Subcutaneous abdominal adipose tissue (tissue), 5 donors: Measurements from ENCODE around the gene SLC13A3.

Source experiments
- H3K27ac ChIP-seq: one replicate; pipeline ENCODE4 v1.7.0; 2013; ENCODE audit warnings: low read depth, mild to moderate bottlenecking, inconsistent platforms, low read length, moderate library complexity
- H3K27me3 ChIP-seq, 5 donors: one replicate each; pipeline ENCODE4 v1.7.0; 2013; ENCODE audit warnings: low read length in 5 of 5, inconsistent platforms in 1 of 5; ENCODE audit not compliant: control insufficient read depth in 5 of 5, insufficient read depth in 4 of 5
- H3K36me3 ChIP-seq, 5 donors: one replicate each; pipeline ENCODE4 v1.7.0; 2013; ENCODE audit warnings: low read length in 5 of 5; ENCODE audit not compliant: control insufficient read depth in 5 of 5, insufficient read depth in 5 of 5
- H3K4me1 ChIP-seq, 5 donors: one replicate each; pipeline ENCODE4 v1.7.0; 2013; ENCODE audit warnings: low read length in 5 of 5, mild to moderate bottlenecking in 3 of 5, moderate library complexity in 1 of 5; ENCODE audit not compliant: control insufficient read depth in 5 of 5, insufficient read depth in 5 of 5
- H3K4me3 ChIP-seq, 5 donors: one replicate each; pipeline ENCODE4 v1.7.0; 2013; ENCODE audit warnings: low read length in 5 of 5, low read depth in 1 of 5
- H3K9ac ChIP-seq, 5 donors: one replicate each; pipeline ENCODE4 v1.7.0; 2013; ENCODE audit warnings: low read length in 5 of 5, mild to moderate bottlenecking in 4 of 5, moderate library complexity in 3 of 5
- H3K9me3 ChIP-seq, 5 donors: one replicate each; pipeline ENCODE4 v1.7.0; 2013; ENCODE audit warnings: low read length in 5 of 5; ENCODE audit not compliant: control insufficient read depth in 5 of 5
- donor health status: healthy.
- donor health status: healthy.
- donor health status: healthy.
- donor health status: healthy.
- donor health status: healthy.

SLC13A3 gene

DNA sequence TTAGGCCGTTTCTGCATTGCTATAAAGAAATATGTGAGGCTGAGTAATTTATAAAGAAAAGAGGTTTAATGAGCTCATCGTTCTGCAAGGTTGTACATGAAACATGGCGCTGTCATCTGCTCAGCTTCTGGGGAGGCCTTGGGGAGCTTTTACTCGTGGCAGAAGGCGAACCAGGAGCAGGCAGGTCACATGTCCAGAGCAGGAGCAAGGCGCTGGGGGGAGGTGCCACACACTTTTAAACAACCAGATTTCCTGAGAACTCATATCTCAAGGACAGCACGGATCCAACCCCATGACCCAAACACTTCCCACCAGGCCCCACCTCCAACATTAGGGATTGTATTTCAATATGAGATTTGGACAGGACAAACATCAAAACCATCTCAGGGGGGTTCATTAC lies 6.4 kb upstream of the SLC13A3 start:
- Histone ChIP-seq H3K9ac (no peak overlapping the region), H3K4me1 (no peaks in the 10 kb centered on the region), H3K27ac (no peak overlapping the region), H3K4me3 (no peak overlapping the region), H3K9me3 (peaks cover 0 to 2% (median 0%) of the 10 kb centered on the region in 5 donors), H3K27me3 (peaks cover 0 to 3% (median 0%) of the 10 kb centered on the region in 5 donors), H3K36me3 (no peaks in the 10 kb centered on the region)

- Histone ChIP-seq H3K4me3 (no peak overlapping the region), H3K27me3 (peaks cover 0 to 3% (median 0%) of the 10 kb centered on the region in 5 donors), H3K36me3 (no peaks in the 10 kb centered on the region), H3K27ac (no peak overlapping the region), H3K9ac (no peak overlapping the region), H3K9me3 (peaks cover 0 to 2% (median 0%) of the 10 kb centered on the region in 5 donors), H3K4me1 (no peaks in the 10 kb centered on the region)
Measured at GRCh38 chr20:46657137-46657536, 5.9 kb upstream of the SLC13A3 start.

GRCh38 chr20:46652699-46653098 lies 1.4 kb upstream of the SLC13A3 start:
- Histone ChIP-seq H3K36me3 (no peaks in the 10 kb centered on the region), H3K27ac (no peak overlapping the region), H3K4me3 (no peak overlapping the region), H3K4me1 (peaks cover 0 to 6% (median 0%) of the 10 kb centered on the region in 5 donors), H3K9ac (no peak overlapping the region), H3K9me3 (peaks cover 0 to 3% (median 0%) of the 10 kb centered on the region in 5 donors), H3K27me3 (peaks cover 9 to 17% (median 13%) of the 10 kb centered on the region in 5 donors)

DNA sequence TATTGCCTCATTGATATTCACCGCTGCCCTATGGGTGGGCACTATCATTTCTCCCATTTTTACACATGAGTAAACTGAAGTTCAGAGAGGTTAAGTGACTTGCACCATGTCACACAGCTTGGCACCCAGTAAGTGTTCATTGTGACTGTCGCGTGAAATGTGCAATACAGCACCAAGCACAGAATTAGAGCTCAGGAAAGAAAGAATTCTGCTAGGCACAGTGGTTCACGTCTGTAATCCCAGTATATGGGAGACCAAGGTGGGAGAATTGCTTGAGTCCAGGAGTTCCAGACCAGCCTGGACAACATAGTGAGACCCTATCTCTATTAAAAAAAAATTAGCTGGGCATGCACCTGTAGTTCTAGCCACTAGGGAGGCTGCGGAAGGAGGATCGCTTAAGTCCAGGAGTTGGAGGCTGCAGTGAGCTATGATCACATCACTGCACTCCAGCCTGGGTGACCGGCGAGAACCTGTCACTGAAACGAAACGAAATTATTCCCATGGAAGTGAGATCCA lies 626 bp downstream of the SLC13A3 start:
- peaks cover 9 to 17% (median 13%) of the 10 kb centered on the region in 5 donors for H3K27me3 ChIP-seq
- H3K4me3 ChIP-seq, result no peak overlapping the region
- peaks cover 0 to 3% (median 0%) of the 10 kb centered on the region in 5 donors for H3K9me3 ChIP-seq
- no peak overlapping the region for H3K27ac ChIP-seq
- no peaks in the 10 kb centered on the region for H3K36me3 ChIP-seq
- no peak overlapping the region for H3K9ac ChIP-seq
- peaks cover 0 to 6% (median 0%) of the 10 kb centered on the region in 5 donors for H3K4me1 ChIP-seq

GRCh38 chr20:46649965-46650542 lies 1.2 kb downstream of the SLC13A3 start:
- Histone ChIP-seq H3K9me3 (peaks cover 0 to 3% (median 0%) of the 10 kb centered on the region in 5 donors), H3K9ac (no peak overlapping the region), H3K36me3 (no peaks in the 10 kb centered on the region), H3K27me3 (peaks cover 9 to 17% (median 13%) of the 10 kb centered on the region in 5 donors), H3K4me1 (peaks cover 0 to 6% (median 0%) of the 10 kb centered on the region in 5 donors), H3K4me3 (no peak overlapping the region), H3K27ac (no peak overlapping the region)

- peaks cover 0 to 6% (median 0%) of the 10 kb centered on the region in 5 donors for H3K4me1 ChIP-seq
- H3K27me3 ChIP-seq, result peaks cover 9 to 17% (median 13%) of the 10 kb centered on the region in 5 donors
- peaks cover 0 to 3% (median 0%) of the 10 kb centered on the region in 5 donors for H3K9me3 ChIP-seq
- no peaks in the 10 kb centered on the region for H3K36me3 ChIP-seq
- H3K4me3 ChIP-seq, result no peak overlapping the region
- H3K9ac ChIP-seq, result no peak overlapping the region
- H3K27ac ChIP-seq, result no peak overlapping the region
Measured at GRCh38 chr20:46649650-46649949, 1.7 kb downstream of the SLC13A3 start.

GRCh38 chr20:46648903-46649649 lies 2.2 kb downstream of the SLC13A3 start:
- Histone ChIP-seq H3K4me3 (no peak overlapping the region), H3K27me3 (peaks cover 9 to 17% (median 13%) of the 10 kb centered on the region in 5 donors), H3K4me1 (peaks cover 0 to 6% (median 0%) of the 10 kb centered on the region in 5 donors), H3K36me3 (no peaks in the 10 kb centered on the region), H3K9ac (no peak overlapping the region), H3K9me3 (peaks cover 0 to 3% (median 0%) of the 10 kb centered on the region in 5 donors), H3K27ac (no peak overlapping the region)

DNA sequence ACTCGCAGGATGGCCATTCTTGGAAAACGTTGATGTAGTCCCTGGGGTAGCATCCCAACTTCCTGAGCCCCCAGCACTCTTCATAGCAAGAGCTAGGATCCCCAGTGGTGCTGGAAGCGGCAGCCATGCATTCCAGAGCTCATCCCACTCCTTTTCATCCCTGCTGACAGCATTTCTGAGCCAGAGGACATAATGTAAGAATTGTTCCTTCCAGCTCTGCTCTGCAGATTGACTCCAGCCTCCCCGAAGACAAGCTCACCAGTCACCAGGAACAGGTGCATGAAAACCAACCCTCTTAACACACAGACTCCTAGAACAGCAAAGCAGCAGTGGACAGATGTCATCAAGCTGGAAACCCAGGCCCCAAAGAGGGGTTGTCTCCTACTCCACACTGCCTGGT lies 3.8 kb downstream of the SLC13A3 start:
- no peak overlapping the region for H3K4me3 ChIP-seq
- no peak overlapping the region for H3K27ac ChIP-seq

DNA sequence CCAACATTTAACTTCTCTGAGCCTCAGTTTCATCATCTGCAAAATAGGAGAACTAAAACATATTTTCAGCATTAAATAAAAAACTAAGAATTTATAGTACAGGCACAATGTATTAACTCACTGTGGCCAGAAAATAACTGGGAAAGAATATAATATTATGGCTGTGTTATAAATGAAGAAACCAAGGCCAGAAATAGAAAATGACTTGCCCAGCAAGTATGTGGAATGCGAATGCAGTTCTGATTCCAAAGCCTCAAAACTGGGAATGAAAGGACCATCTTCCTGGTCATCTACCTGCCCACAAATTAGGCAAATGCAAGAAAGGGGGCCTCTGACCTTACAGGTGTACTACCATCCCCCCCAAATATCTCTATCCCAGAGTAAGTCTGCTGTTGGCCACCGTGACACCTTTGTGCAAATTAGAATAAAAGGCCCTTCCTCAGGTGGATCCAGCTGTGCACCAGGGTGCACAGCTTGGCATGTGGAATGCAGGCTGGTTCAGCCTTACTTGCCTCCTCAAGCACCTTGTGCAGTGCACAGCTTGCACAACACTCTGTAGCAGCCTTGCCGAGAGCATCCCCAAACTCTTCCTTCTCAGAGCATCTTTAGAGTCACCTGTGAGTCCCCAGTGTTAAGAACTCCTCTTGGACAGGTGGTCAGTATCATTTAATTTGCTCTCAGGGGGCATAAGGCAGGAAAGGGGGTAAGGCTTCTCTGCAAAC lies 4.4 kb downstream of the SLC13A3 start:
- H3K27ac ChIP-seq, result no peak overlapping the region
- H3K9ac ChIP-seq, result no peak overlapping the region
- no peaks in the 10 kb centered on the region for H3K36me3 ChIP-seq
- H3K4me1 ChIP-seq, result peaks cover 0 to 6% (median 0%) of the 10 kb centered on the region in 5 donors
- H3K4me3 ChIP-seq, result no peak overlapping the region
- peaks cover 13 to 21% (median 13%) of the 10 kb centered on the region in 5 donors for H3K27me3 ChIP-seq
- H3K9me3 ChIP-seq, result peaks cover 0 to 3% (median 0%) of the 10 kb centered on the region in 5 donors

More for the DNA sequence above, 3.8 kb downstream of the SLC13A3 start:
- Histone ChIP-seq H3K36me3 (no peaks in the 10 kb centered on the region), H3K4me1 (peaks cover 0 to 6% (median 0%) of the 10 kb centered on the region in 5 donors), H3K9me3 (peaks cover 0 to 3% (median 0%) of the 10 kb centered on the region in 5 donors), H3K9ac (no peak overlapping the region), H3K27me3 (peaks cover 9 to 16% (median 13%) of the 10 kb centered on the region in 5 donors)
